Myocyte (in vitro differentiated cells): ENCODE data around the gene AMT. TPM values are rescaled to one million over a fixed set of nuclear protein-coding genes. Genes with fewer than 3 reads are reported as not detected.
"Not testable (repeated sequence)": the region's sequence is repeated elsewhere in the genome, so short reads cannot be mapped to it uniquely, and the experiment has no call there.

Experiments used
- DNase-seq: peaks from one replicate; pipeline ENCODE4 v3.0.0-alpha.2; 2012; ENCODE audit warnings: low read depth
- total RNA-seq: library from RNA; depleted of rRNA; stranded (reverse); fragments of >200 nt; gene quantifications from 2 replicates; pipeline ENCODE4 v1.2.3, GENCODE V29; 2014

Gene AMT
- total RNA-seq, 1 donor from 2014 or later = 0.56 TPM

GRCh38 chr3:49424816-49425215 is 2.5 kb upstream of the AMT start:
- no peak for DNase-seq

GRCh38 chr3:49421890-49422378 is 339 bp downstream of the AMT start:
- DNase-seq = no peak

GRCh38 chr3:49417516-49418120 is 4.7 kb downstream of the AMT start:
- no peak for DNase-seq

- DNase-seq = no peak
These were observed 5.4 kb downstream of the AMT start for GRCh38 chr3:49416867-49417266.

- DNase-seq = peak; percentile 25
These were observed 6.2 kb downstream of the AMT start for GRCh38 chr3:49415931-49416601.

- DNase-seq = no peak
These were observed 7.5 kb downstream of the AMT start for GRCh38 chr3:49414753-49415152.

- DNase-seq = no peak
These were observed 8.9 kb downstream of the AMT start for GRCh38 chr3:49413338-49413734.

GRCh38 chr3:49412632-49413337 is 9.5 kb downstream of the AMT start:
- peak; percentile 36 for DNase-seq

- DNase-seq = peak; percentile 100
These were observed 10.2 kb downstream of the AMT start, which contains the start of the genes RHOA and TCTA for GRCh38 chr3:49411968-49412631. Gene RHOA, minus strand, starts transcription at chr3:49411976. Its CDS starts 36,387 bp downstream, at chr3:49375589. Gene TCTA, plus strand, starts transcription at chr3:49412423. Its CDS starts 4 bp downstream, at chr3:49412427.

GRCh38 chr3:49411535-49411967 is 10.7 kb downstream of the AMT start:
- DNase-seq = peak; percentile 52

- DNase-seq = no peak
These were observed 11.3 kb downstream of the AMT start for GRCh38 chr3:49410846-49411534.

- no peak for DNase-seq
These were observed 12.0 kb downstream of the AMT start for GRCh38 chr3:49410066-49410845.

- peak; percentile 43 for DNase-seq
These were observed 15.4 kb downstream of the AMT start for GRCh38 chr3:49406571-49407565.

GRCh38 chr3:49405570-49405969 is 16.7 kb downstream of the AMT start:
- DNase-seq = not testable (repeated sequence)

GRCh38 chr3:49403891-49404290 is 18.4 kb downstream of the AMT start:
- no peak for DNase-seq

- DNase-seq = no peak
These were observed 20.5 kb downstream of the AMT start for GRCh38 chr3:49401766-49402165.

- no peak for DNase-seq
These were observed 22.8 kb downstream of the AMT start for GRCh38 chr3:49399461-49399860.

GRCh38 chr3:49397470-49397869 is 24.8 kb downstream of the AMT start:
- DNase-seq = peak; percentile 64

GRCh38 chr3:49391310-49391709 is 31.0 kb downstream of the AMT start:
- DNase-seq = not testable (repeated sequence)
